Activated naive CD4-positive, alpha-beta T cell treated with anti-CD3 and anti-CD28 coated beads, Interleukin-2, amount 10 ng/mL, durations not matched to agents 7 days and 5 days (primary cell): ENCODE data around the gene BCAP29.

ENCODE experiments used
- CTCF ChIA-PET: fragments of 350-600 bp; sonication (Branson Sonifier 250); formaldehyde crosslinking; loops from one replicate; lab custom pipeline; 2021; ENCODE audit warnings: antibody characterized with exemption; lab: Charles Lee
- DNase-seq: peaks from one replicate; pipeline ENCODE4 v3.0.0-alpha.2; 2020
- H3K27ac Mint-ChIP-seq: one replicate; pipeline ENCODE4 v1.8.0; 2021; ENCODE audit warnings: mild to moderate bottlenecking, moderate library complexity, mixed read lengths
- H3K27me3 Mint-ChIP-seq: one replicate; pipeline ENCODE4 v1.8.0; 2021; ENCODE audit warnings: mild to moderate bottlenecking, mixed read lengths
- H3K36me3 Mint-ChIP-seq: one replicate; pipeline ENCODE4 v1.8.0; 2021; ENCODE audit warnings: mixed read lengths
- H3K4me1 Mint-ChIP-seq: one replicate; pipeline ENCODE4 v1.8.0; 2021; ENCODE audit warnings: mixed read lengths
- H3K4me3 Mint-ChIP-seq: one replicate; pipeline ENCODE4 v1.8.0; 2021; ENCODE audit warnings: mild to moderate bottlenecking, moderate library complexity, mixed read lengths
- H3K9me3 Mint-ChIP-seq: one replicate; pipeline ENCODE4 v1.8.0; 2021; ENCODE audit warnings: mixed read lengths

Gene BCAP29

DNA sequence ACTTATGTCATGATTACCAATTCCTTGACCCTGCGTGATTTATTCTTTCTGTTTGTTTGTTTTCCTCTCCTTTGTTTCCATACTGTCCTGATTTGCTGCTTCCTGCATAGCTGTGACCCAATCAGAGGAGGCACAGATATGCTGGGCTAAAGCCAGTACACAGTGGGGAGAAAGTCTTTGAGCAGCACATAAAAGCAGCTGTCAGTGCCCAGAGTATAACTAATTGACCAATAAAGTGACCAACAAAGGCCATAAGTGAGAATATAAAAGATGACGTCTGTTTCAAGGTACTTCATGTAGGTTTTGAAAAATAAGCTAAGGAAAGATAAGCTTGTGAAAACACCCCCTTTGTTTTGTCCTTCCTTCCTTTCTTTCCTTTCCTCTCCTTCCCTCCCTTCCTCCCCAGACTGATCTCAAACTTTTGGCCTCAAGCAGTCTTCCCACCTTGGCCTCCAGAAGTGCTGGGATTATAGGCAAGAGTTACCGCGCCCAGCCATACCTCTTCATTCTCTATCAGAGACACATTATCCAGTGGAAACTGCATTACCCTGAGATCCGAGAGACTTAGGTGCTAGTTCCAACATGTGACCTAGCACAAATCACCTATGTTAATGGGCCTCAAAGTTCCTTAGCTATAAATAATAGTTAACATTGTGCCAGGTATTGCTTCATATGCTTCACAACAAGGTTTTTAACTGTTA is 17.0 kb downstream of the BCAP29 start:
- no peak for DNase-seq
- CTCF ChIA-PET: no interaction called here
- Mint-ChIP-seq H3K4me1 (no peaks in the 10 kb centered on the region), H3K9me3 (no peaks in the 10 kb centered on the region), H3K27me3 (no peaks in the 10 kb centered on the region), H3K4me3 (no peak overlapping the region), H3K36me3 (peaks cover 14% of the 10 kb centered on the region), H3K27ac (no peak overlapping the region)

DNA sequence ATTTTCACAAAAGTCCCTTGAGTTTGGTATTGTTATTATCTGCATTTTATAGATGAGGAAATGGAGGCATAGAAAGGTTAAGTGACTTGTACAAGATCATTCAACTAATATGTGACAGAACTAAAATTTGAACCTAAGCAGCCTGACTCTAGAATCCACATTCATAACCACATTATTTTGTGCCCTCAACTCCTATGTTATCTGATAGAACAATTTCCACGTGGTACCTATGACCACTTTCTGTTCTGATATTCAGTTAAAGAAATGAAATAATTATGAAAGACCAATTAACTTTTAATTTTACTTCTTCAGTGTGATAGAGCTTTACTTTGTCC is 17.5 kb downstream of the BCAP29 start:
- H3K4me3 Mint-ChIP-seq: no peak overlapping the region
- DNase-seq: no peak
- H3K4me1 Mint-ChIP-seq: no peaks in the 10 kb centered on the region
- CTCF ChIA-PET: interaction anchor here (0.8 kb wide), 1 partner anchor 21 kb away, joined by 3 read pairs; no protein-coding TSS in a partner anchor
- no peaks in the 10 kb centered on the region for H3K9me3 Mint-ChIP-seq
- H3K27ac Mint-ChIP-seq: no peak overlapping the region
- no peaks in the 10 kb centered on the region for H3K27me3 Mint-ChIP-seq
- peaks cover 14% of the 10 kb centered on the region for H3K36me3 Mint-ChIP-seq

DNA sequence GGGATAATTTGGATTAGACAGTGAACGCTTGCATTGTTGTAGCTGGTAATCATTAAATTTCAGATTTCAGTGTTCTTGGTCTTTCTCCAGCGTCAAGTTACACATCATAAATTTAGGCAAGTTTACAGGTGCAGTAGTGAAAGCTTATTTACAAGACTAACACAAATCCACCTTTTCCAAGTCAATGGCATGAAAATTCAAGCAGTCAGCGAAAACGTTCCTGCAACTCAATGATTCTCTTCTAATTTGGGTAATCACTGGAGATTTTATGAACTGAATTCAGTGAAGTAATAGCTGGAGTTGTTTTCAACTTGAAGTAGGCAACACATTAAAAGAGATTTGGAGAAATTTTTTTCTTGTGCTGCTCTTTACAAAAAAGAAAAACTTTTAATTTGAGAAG is 17.9 kb downstream of the BCAP29 start:
- Mint-ChIP-seq H3K27me3 (no peaks in the 10 kb centered on the region), H3K4me1 (no peaks in the 10 kb centered on the region), H3K9me3 (no peaks in the 10 kb centered on the region), H3K4me3 (no peak overlapping the region), H3K36me3 (peaks cover 14% of the 10 kb centered on the region), H3K27ac (no peak overlapping the region)
- DNase-seq: no peak
- CTCF ChIA-PET: interaction anchor here (0.8 kb wide), 1 partner anchor 20 kb away, joined by 3 read pairs; no protein-coding TSS in a partner anchor

DNA sequence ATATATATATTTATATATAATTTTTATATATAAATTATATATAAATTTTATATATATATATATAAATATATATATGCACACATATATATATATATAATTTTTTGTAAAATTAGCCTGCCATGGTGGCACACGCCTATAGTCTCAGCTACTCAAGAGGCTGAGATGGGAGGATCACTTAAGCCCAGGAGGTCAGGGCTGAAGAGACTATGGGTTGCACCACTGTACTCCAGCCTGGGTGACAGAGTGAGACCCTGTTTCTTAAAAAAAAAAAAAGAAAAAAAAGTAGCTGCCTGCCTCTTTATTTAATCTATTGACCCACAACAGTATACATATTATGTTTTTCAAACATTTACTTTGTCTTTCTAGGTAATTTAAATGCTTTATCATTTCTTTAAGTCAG is 19.2 kb downstream of the BCAP29 start:
- Mint-ChIP-seq H3K27me3 (no peaks in the 10 kb centered on the region), H3K4me1 (no peaks in the 10 kb centered on the region), H3K9me3 (no peaks in the 10 kb centered on the region), H3K27ac (no peak overlapping the region), H3K4me3 (no peak overlapping the region), H3K36me3 (peaks cover 19% of the 10 kb centered on the region)
- DNase-seq: no peak
- CTCF ChIA-PET: no interaction called here

DNA sequence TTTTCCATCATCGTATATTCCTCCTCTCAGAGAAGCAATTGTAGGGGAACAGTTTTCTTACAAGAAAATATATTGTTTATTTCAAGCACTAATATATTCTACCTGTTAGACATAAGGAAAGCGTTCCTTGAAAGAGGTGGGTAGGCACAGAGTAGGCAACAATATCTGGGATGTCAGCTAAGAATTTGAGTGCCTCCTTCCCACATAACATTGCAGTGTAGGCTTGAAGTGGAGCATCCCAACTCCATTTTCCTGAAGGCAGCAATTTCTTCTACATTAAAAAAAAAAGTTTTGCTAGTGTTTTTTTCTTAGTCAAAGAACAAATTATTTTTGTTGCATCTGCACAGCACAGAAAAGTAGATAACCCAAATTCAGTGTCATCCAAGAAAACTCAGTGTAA is 20.8 kb downstream of the BCAP29 start:
- Mint-ChIP-seq H3K9me3 (no peaks in the 10 kb centered on the region), H3K36me3 (peaks cover 12% of the 10 kb centered on the region), H3K4me1 (no peaks in the 10 kb centered on the region), H3K4me3 (no peak overlapping the region), H3K27ac (no peak overlapping the region), H3K27me3 (no peaks in the 10 kb centered on the region)
- DNase-seq: no peak
- CTCF ChIA-PET: no interaction called here

DNA sequence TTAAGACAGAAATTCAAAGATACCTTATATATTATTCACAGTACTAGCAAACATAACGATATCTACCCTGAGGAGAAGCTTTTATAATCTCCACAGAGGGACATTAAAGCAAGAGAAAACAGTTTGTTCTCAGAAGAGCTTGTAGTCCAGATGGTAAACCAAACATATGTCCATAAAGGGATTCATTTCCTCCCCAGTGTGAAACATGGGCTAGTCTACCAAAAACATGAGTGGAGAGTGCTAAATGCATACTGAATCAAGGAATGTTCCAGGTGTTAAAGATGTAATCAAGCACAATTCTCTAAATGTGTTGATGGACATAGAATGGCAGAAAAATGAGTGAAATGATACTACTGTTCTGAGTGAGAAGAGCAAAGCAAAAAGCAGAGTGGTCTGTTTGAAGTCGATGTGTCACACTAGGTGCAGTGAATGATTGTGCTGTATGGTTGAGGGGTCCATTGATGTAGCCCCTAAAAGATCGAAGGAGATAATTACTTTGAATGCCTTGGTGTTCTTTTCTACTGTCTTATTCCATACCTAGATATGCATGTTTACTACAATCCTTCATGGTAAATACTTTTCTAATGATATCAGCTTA is 25.3 kb downstream of the BCAP29 start:
- Mint-ChIP-seq H3K4me1 (no peaks in the 10 kb centered on the region), H3K27me3 (no peaks in the 10 kb centered on the region), H3K9me3 (no peaks in the 10 kb centered on the region), H3K4me3 (no peak overlapping the region), H3K27ac (no peak overlapping the region), H3K36me3 (peaks cover 7% of the 10 kb centered on the region)
- DNase-seq: no peak
- CTCF ChIA-PET: interaction anchor here (0.6 kb wide), 1 partner anchor 296 kb away, joined by 3 read pairs; no protein-coding TSS in a partner anchor

DNA sequence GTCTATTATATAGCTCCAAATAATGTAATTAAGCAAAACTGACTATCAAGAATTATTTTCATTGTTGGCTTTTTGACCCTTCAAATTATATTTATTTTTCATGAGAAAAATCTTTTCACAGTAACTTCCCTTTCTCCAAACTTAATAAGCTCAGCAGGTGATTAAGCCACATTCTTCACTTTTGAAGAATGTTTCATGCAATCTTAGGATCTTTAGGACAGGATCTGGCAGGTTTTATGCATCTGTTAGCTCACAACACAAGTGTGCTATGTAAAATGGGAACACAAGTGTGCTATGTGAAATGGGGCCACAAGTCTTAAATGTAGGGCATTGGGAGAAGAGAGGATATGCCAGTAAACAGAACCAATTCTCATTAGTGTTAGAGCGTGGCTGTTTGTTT is 26.3 kb downstream of the BCAP29 start:
- CTCF ChIA-PET: interaction anchor here (0.6 kb wide), 1 partner anchor 295 kb away, joined by 3 read pairs; no protein-coding TSS in a partner anchor
- no peak for DNase-seq
- no peaks in the 10 kb centered on the region for H3K27me3 Mint-ChIP-seq
- H3K36me3 Mint-ChIP-seq: peaks cover 6% of the 10 kb centered on the region
- no peak overlapping the region for H3K27ac Mint-ChIP-seq
- H3K4me3 Mint-ChIP-seq: no peak overlapping the region
- no peaks in the 10 kb centered on the region for H3K9me3 Mint-ChIP-seq
- H3K4me1 Mint-ChIP-seq: no peaks in the 10 kb centered on the region

DNA sequence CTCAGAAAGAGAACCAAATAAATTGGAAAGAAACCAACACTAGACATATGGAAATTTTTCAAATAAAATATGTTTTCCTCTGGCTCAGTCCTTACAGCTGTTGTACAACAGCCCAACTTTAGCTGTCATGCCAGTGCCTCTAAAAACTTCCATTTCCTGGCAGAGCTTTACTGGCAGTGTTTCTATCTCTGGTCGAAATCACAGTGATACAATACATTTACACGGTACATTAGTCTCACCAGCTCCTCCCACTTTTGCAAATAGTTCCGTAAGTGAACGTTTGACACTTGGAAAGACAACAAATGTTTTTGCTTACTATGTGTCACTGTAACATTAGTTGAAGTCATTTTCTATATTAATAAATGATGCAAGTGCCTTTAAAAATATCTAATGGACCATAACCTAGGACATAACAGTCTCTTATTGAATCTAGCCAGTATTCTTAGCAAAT is 29.8 kb downstream of the BCAP29 start:
- CTCF ChIA-PET: interaction anchor here (1.0 kb wide), 1 partner anchor 52 kb away, joined by 3 read pairs; no protein-coding TSS in a partner anchor
- Mint-ChIP-seq H3K4me1 (peaks cover 5% of the 10 kb centered on the region), H3K4me3 (no peak overlapping the region), H3K36me3 (peaks cover 16% of the 10 kb centered on the region), H3K9me3 (no peaks in the 10 kb centered on the region), H3K27ac (no peak overlapping the region), H3K27me3 (no peaks in the 10 kb centered on the region)
- DNase-seq: no peak

DNA sequence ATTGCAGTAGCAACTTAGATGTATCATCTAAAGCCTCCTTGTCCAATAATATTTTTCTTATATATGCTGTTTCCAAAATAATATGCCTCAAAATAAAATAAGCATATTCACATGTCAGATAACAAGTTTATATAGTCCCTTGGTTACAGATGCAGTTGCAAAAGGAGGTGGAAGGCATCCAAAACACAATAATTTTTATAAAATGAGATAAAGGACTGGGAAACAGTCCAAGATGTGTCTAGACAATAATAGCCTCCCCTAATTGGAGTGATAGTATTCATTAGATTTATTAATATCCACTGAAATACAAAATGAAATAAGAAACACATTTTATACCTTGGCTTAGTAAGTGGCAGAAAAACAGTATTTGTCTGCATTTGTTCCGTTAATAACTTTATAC is 30.3 kb downstream of the BCAP29 start:
- Mint-ChIP-seq H3K36me3 (peaks cover 20% of the 10 kb centered on the region), H3K4me3 (no peak overlapping the region), H3K4me1 (peaks cover 9% of the 10 kb centered on the region), H3K27ac (no peak overlapping the region), H3K9me3 (no peaks in the 10 kb centered on the region), H3K27me3 (no peaks in the 10 kb centered on the region)
- CTCF ChIA-PET: no interaction called here
- DNase-seq: no peak

DNA sequence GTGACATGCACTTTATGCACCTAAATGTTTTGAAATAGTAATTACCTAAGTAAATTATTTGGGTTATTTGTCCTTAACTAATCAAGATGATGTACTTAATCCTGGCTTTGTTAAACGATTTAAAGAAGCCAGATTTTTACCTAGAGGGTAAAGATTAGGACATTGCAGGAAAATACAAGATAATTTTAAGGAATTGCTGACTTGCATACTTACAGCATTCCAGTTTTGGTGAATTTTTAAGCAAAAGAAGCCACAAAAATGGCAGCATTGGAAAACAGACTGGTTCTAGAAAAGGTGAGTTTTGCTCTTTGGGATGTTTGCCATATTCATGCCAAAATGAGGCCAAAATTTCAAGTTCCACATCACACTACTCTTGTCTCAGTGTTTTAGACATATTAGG is 33.4 kb downstream of the BCAP29 start:
- CTCF ChIA-PET: no interaction called here
- Mint-ChIP-seq H3K4me3 (no peak overlapping the region), H3K36me3 (peaks cover 21% of the 10 kb centered on the region), H3K27me3 (no peaks in the 10 kb centered on the region), H3K4me1 (peaks cover 17% of the 10 kb centered on the region), H3K27ac (no peak overlapping the region), H3K9me3 (no peaks in the 10 kb centered on the region)
- DNase-seq: no peak

DNA sequence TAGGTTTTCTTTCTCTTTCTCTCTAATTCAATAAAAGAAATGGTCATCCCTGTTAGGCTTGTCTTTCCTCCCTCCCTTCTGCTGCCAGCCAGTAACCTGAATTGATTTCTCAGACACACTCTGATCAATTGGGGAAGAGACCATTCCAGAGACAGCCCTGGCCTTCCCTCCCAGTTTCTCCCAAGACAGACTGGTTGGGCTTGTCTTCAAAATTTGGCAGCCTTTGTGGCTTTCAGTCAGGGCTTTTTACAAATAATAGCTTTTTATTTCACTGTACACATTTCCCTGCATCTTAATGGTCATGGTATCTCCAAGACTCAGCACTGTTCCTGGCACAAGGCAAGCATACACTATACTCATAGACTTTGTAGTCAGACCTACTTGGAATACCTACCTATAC is 33.9 kb downstream of the BCAP29 start:
- no peak for DNase-seq
- Mint-ChIP-seq H3K4me3 (no peak overlapping the region), H3K27ac (no peak overlapping the region), H3K27me3 (no peaks in the 10 kb centered on the region), H3K9me3 (no peaks in the 10 kb centered on the region), H3K4me1 (peaks cover 17% of the 10 kb centered on the region), H3K36me3 (peaks cover 21% of the 10 kb centered on the region)
- CTCF ChIA-PET: no interaction called here

DNA sequence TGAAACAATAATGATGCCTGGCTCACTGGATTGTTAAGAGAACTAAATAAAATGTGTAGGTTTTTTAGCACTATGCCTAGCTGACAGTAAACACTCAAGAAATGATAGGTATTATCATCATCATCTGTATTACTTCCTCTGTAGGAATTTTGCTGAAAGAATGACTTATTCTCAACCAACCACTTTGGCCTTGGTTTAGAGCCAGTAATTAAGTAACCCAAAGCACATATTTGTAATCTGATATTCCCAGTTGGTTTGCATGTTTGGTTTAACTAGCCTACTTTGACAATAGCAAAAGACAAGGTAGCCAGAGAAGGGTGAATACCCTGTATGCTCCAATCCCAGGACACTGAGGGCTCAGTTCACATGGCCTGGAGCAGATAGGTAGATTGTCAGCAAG is 34.4 kb downstream of the BCAP29 start:
- Mint-ChIP-seq H3K27me3 (no peaks in the 10 kb centered on the region), H3K4me1 (peaks cover 17% of the 10 kb centered on the region), H3K36me3 (peaks cover 21% of the 10 kb centered on the region), H3K9me3 (no peaks in the 10 kb centered on the region), H3K27ac (no peak overlapping the region), H3K4me3 (no peak overlapping the region)
- no peak for DNase-seq
- CTCF ChIA-PET: no interaction called here

DNA sequence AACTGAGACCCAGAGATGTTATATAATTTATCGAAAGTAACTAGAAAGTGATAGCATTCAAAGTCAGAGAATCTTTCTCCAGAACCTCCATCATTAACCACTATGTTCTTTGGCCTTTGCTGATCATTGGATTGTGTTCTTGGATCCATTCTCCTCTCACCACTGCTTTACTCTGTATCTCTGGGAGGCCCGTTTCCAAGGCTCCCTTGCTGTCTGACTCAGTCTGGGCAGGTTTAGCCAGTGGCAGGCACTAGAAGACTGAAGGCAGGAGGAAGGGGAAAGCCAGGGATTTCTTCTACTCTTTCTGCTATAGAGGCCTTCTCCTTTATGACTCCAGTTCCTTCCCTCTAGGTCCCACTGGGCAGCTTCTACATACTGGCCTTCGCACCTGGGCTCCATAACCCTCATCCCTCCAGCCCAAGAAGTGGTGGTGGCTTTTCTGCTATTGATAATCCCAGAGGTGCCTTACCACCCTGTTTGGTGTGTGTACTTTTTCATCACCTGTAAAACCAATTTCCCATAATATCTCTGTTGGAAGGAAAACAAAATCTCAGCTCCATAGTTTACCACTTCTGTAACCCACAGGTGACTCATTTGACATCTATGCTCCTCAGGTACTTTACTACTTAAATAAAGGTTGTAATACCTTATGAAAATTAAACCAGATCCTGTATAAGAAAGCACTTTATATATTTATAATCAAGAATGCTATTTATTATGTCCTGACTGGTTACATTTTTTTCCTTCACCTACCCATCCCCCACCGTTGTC is 36.0 kb downstream of the BCAP29 start:
- Mint-ChIP-seq H3K4me1 (peaks cover 17% of the 10 kb centered on the region), H3K4me3 (no peak overlapping the region), H3K27ac (no peak overlapping the region), H3K27me3 (no peaks in the 10 kb centered on the region), H3K36me3 (peaks cover 24% of the 10 kb centered on the region), H3K9me3 (no peaks in the 10 kb centered on the region)
- CTCF ChIA-PET: no interaction called here
- no peak for DNase-seq

DNA sequence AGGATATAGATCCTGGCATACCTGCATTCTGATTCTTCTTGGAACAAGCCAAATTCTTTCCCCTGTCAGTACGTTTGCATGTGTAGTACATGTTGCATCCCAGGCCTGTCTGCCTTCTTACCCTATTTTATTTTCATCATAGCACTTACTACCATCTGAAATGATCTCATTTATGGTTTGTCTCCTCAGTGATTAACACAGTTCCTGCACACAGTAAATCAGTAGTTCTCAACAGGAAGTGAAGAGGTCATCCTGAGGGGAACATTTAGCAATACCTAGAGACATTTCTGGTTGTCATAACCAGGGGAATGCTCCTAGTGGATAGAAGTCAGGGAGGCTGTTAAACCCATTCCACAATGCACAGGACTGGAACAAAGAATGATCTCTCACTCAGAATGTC is 42.4 kb downstream of the BCAP29 start:
- CTCF ChIA-PET: interaction anchor here (2.1 kb wide), 1 partner anchor 39 kb away, joined by 7 read pairs; the partner anchor contains the start of gene SLC26A4
- Mint-ChIP-seq H3K36me3 (peaks cover 6% of the 10 kb centered on the region), H3K27me3 (no peaks in the 10 kb centered on the region), H3K4me3 (no peak overlapping the region), H3K9me3 (peaks cover 6% of the 10 kb centered on the region), H3K27ac (no peak overlapping the region), H3K4me1 (no peaks in the 10 kb centered on the region)
- DNase-seq: no peak
